Cerebellar nuclear complex (tissue), 1 donor: ENCODE results near the gene OR2A5.
"Not testable (repeated sequence)": the region's sequence is repeated elsewhere in the genome, so short reads cannot be mapped to it uniquely, and the experiment has no call there.

Source experiments
- DNase-seq, 2 experiments: peaks; one replicate each; lab custom pipeline; 2025; lab: John Stamatoyannopoulos, UW

Gene OR2A5

GRCh38 chr7:144032985-144033709, 15.6 kb upstream of the OR2A5 start:
- DNase-seq: no peak

GRCh38 chr7:144035385-144035784, 13.4 kb upstream of the OR2A5 start:
- DNase-seq: no peak

- DNase-seq: no peak
Observed at GRCh38 chr7:144036302-144036885, 12.4 kb upstream of the OR2A5 start.

- no peak for DNase-seq
Observed at GRCh38 chr7:144037414-144038035, 11.2 kb upstream of the OR2A5 start.

DNA sequence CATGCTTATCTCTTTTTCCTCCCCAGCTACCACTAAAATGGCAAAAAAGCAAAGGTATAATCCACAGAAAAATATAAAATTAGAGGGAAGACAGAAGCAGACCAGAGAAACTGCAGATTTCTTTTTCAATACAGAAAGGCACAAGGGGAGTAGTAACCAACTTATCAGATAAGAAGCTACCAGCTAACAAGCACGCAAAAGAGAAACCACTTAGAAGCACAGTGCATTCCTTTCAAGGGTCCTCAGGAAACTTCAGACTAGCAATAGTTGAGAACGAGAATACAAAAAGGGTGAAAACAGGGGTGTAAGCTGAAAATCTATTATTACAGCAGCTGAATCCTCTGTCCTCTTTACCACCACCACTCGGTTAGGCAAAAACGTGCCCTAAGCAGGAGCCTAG, 9.9 kb upstream of the OR2A5 start:
- DNase-seq: no peak

DNA sequence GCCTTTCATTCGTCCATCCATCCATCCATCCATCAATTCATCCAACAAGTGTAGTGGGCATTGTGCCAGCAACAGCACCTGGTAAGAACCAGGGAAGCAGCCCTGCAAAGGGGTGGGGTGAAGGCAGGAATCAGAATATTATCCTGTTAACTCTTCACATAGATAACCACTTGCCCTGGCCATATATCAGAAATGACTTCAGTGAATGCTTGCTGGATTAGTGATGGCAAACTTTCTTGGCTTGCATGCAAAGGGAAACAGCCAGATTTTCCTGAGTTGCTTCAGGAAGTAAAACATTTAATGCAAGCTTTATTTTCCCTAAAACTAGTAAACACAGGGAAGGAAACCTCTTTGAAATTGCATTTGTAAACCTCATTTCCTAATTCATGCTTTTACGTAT, 743 bp downstream of the OR2A5 start:
- no peak for DNase-seq

- DNase-seq: no peak
Observed at GRCh38 chr7:144050093-144050492, 1.3 kb downstream of the OR2A5 start.

- DNase-seq: not testable (repeated sequence)
Observed at GRCh38 chr7:144050884-144051283, 2.1 kb downstream of the OR2A5 start.

- DNase-seq: no peak
Observed at GRCh38 chr7:144057954-144058353, 9.2 kb downstream of the OR2A5 start.

GRCh38 chr7:144063710-144064109, 15.0 kb downstream of the OR2A5 start:
- no peak for DNase-seq

DNA sequence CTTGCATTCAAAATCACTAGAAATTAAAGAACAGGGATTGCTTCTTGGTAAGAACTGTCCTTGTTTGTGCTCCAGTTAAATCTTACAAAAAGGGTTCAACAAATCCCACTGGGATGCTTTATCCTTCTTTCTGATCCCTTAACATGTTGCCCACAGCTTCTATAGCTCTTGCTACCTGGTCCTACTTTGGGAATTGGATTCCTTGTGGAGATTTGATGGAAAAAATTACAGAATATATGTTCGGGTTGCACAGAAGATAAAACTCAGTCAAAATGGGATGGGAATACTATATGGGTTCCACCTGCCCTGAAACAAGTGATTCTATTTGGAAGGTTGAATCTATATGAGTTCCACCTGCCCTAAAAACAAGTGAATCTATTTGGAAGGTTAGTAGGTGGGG, 20.8 kb downstream of the OR2A5 start, which contains the start of gene OR2A25:
Gene OR2A25, plus strand, starts transcription at position 301 of the 400 bp plus-strand sequence. CDS start 4,409 bp downstream, outside the sequence.
- no peak for DNase-seq

DNA sequence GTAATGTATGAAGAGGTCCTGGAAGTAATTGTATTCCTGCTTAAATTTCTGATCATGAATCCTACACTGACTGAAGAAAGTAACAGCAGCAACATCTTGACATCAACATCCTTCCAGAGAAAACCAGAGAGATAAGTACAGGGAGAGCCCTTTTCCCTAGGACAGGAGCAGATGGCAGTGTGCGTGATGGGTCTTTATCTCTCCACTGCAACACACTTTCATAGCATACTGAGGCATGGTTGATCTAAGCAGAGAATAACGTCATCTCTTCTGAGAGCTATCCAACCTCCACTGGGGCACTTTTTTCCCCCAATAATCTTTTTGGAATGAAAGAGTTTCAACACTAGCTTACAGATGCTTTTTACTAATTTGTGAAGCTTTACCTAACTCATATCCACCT, 21.2 kb downstream of the OR2A5 start:
- no peak for DNase-seq

- no peak for DNase-seq
Observed at GRCh38 chr7:144074374-144074773, 25.6 kb downstream of the OR2A5 start.

- no peak for DNase-seq
Observed at GRCh38 chr7:144085978-144086377, 37.2 kb downstream of the OR2A5 start, which contains the start of gene OR2A12. TSS of gene OR2A12 (plus strand) at chr7:144086278. CDS start at chr7:144095108, 8,830 bp downstream.

GRCh38 chr7:144086730-144087129, 38.0 kb downstream of the OR2A5 start:
- DNase-seq: no peak

- DNase-seq: no peak
Observed at GRCh38 chr7:144087230-144087629, 38.5 kb downstream of the OR2A5 start.

DNA sequence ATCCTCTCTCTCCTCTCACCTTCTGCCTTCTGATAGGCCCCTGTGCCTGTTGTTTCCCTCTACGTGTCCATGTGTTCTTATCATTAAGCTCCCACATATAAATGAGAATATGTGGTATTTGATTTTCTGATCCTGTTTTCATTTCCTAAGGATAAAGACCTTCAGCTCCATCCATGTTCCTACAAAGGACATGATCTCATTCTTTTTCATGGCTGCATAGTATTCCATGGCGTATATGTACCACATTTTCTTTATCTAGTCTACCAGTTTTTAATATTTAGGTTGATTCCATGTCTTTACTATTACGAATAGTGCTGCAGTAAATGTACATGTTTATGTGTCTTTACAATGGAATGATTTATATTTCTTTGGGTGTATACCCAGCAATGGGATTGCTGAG, 41.9 kb downstream of the OR2A5 start:
- DNase-seq: no peak

- no peak for DNase-seq
Observed at GRCh38 chr7:144098776-144099175, 50.0 kb downstream of the OR2A5 start.

DNA sequence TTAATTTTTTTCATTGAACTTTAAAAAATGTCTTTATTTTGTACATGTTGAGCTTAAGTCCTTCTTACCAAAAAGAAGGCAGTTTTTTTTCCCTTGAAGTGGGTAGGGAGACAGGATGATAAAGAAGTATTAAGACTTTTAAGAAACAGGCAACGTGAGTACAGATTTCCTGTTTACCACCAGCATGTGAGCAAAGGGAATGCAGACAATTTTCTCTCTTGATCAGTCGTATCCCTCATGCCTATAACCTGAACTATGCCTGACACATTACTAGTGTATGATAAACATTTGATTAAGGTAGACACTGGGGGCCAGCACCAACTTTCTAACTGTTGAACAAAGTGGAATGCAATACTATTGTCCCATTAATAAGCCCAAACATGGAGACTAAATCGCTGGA, 51.9 kb downstream of the OR2A5 start:
- no peak for DNase-seq

DNA sequence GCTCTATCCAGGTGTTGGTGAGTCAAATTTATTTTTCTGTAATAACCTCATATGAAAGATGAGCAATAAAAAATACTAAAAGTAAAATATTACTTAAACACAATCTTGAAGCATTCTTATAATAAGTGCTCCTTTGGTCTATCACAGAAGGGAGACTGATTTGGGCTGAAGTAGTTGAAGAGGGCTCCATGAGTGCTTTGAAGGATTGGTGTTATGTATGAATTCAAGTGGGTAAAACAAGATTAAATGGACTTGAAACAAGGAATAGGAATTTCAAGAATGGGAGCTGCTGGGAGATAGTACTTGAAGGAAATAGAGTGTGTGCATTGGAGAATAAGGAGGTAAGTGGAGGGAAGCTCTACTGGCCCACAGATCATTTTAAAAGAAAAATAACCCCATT, 53.3 kb downstream of the OR2A5 start:
- no peak for DNase-seq

DNA sequence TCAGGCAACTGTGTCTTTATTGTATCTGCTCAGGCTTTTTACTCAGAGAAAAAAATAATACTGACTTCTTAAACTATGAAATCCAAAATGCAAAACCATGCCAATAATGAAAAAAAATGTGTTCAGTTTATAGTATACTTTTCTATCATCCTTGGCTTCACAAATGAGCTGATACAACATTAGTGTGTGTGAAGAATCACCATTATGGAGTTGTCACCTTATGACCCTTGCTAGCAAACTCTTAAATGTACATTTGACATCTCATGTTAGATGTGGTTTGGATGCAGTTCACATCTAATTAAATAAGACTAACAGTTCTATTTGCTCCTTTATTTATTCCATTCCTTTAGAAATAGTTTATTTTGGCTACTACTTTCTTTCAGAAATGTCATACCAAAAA, 56.5 kb downstream of the OR2A5 start:
- no peak for DNase-seq
